ENCODE data around the gene TAS2R60. TPM values are rescaled to one million over a fixed set of nuclear protein-coding genes. Genes with fewer than 3 reads are reported as not detected.

The TAS2R60 gene
- total RNA-seq, 1 experiment from 2014 or later = 0.24 TPM

DNA sequence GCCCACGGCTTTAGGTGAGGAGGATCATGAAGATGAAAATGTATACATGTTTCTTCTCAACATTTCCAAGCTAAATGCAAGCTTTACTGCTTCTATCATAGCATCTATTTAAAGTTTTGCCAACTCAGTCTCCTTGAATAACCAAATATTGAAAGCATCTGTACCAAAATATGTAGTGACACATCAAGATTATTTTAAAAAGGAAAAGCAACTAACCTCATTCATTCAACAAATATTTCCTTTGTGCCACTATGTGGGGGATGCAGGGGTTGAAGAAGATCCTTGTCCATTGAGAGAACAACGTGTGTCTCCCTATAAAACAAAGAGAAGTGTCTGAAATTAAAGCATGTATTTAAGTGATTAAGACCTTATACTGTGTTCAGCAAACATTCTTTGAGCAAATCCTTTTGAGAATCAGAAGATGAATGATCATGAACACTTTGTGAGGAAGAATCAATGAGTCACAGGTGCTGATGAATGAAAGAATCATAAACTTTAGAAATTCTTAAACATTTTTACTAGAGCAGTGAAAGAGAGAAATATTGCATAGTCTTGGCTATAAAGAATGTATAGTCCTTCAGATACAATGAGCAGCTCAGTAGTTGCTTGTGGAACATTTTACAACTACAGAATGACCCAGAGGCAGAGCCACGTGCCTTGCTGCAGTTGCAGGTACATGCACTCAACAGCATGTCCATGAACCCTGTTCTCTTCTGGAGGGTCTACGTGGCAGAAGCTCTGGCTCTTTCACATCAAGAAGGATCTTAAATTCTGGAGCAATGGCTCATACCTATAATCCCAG, 13.9 kb downstream of the TAS2R60 start:
- ChIA-PET POLR2A (no interaction called here), CTCF (no interaction called here)
- Mint-ChIP-seq H3K27ac (no peak overlapping the region), H3K27me3 (ENCODE audit: low read depth) (no peaks in the 10 kb centered on the region; the same call in 1 of the 2 replicates), H3K4me3 (no peak overlapping the region), H3K4me1 (peaks cover 5% of the 10 kb centered on the region), H3K9me3 (peaks cover 20% of the 10 kb centered on the region), H3K36me3 (peaks cover 12% of the 10 kb centered on the region)
- TF ChIP-seq SMAD3 (CRISPR knock-in tag; IDR thresholded peaks at IDR 0.05; ENCODE audit: borderline replicate concordance) (no peak), GABPB1 (CRISPR knock-in tag; IDR thresholded peaks at IDR 0.05) (no peak), PRRX2 (CRISPR knock-in tag; IDR thresholded peaks at IDR 0.05) (no peak)
- DNase-seq (ENCODE audit: low spot score) (no peak), ATAC-seq (no peak)

DNA sequence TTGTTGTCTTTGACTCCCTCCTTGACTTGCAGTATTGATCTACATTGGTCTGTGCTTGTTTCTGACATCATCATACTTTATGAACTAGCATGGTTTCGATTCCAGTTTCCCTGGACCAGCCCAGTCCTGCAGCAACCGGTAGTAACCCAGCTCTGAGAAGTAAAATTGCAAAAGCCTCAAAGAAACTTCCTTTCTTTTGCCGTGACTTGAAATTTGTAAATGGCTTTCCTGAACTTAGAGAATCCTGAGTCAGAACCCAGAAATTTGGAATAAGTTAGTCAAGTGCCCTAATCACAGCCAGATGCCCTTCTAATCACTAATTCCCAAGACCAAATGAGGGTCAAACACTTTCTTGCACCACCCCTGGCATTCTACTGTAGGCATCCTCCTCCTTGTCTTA, 15.0 kb downstream of the TAS2R60 start:
- no peak overlapping the region for H3K4me3 Mint-ChIP-seq
- peaks cover 30% of the 10 kb centered on the region for H3K9me3 Mint-ChIP-seq
- H3K4me1 Mint-ChIP-seq = peaks cover 5% of the 10 kb centered on the region
- ATAC-seq = no peak
- peaks cover 19% of the 10 kb centered on the region for H3K36me3 Mint-ChIP-seq
- ChIA-PET CTCF (no interaction called here), POLR2A (no interaction called here)
- TF ChIP-seq ZNF121 (CRISPR knock-in tag; IDR thresholded peaks at IDR 0.05) (no peak), NFATC4 (CRISPR knock-in tag; IDR thresholded peaks at IDR 0.05) (no peak), TCF7 (CRISPR knock-in tag; IDR thresholded peaks at IDR 0.05; ENCODE audit: low read depth) (no peak), GRHL2 (CRISPR knock-in tag; IDR thresholded peaks at IDR 0.05; ENCODE audit: insufficient replicate concordance, severe bottlenecking) (no peak)
- TF ChIP-seq, protein P1, sequence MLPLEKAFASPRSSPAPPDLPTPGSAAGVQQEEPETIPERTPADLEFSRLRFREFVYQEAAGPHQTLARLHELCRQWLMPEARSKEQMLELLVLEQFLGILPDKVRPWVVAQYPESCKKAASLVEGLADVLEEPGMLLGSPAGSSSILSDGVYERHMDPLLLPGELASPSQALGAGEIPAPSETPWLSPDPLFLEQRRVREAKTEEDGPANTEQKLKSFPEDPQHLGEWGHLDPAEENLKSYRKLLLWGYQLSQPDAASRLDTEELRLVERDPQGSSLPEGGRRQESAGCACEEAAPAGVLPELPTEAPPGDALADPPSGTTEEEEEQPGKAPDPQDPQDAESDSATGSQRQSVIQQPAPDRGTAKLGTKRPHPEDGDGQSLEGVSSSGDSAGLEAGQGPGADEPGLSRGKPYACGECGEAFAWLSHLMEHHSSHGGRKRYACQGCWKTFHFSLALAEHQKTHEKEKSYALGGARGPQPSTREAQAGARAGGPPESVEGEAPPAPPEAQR (CRISPR knock-in tag; IDR thresholded peaks at IDR 0.05) = no peak
- TF ChIP-seq, protein P2, sequence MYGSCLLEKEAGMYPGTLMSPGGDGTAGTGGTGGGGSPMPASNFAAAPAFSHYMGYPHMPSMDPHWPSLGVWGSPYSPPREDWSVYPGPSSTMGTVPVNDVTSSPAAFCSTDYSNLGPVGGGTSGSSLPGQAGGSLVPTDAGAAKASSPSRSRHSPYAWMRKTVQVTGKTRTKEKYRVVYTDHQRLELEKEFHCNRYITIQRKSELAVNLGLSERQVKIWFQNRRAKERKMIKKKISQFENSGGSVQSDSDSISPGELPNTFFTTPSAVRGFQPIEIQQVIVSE (CRISPR knock-in tag; IDR thresholded peaks at IDR 0.05; ENCODE audit: borderline replicate concordance) = no peak
- H3K27me3 Mint-ChIP-seq (ENCODE audit: low read depth) = no peaks in the 10 kb centered on the region; the same call in 1 of the 2 replicates
- no peak for DNase-seq (ENCODE audit: low spot score)
- H3K27ac Mint-ChIP-seq = no peak overlapping the region

DNA sequence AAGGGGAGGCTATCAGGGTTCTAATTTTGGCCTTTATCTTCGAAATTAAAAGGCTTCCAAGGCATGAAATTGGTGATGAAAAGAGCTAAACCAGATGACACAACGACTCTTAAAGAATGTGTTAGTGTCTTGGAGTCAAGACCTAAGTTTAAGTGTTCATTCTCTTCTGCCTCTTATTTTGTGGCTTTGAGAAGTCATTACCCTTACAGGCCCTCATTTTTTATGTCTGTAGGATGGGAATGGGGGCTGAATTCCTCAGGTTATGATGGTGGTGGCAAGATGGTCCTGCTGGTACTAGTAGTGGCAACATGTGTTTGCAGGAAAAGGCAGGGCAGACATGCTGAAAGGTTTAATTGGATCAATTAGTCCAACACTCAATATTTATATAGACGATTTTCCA, 15.4 kb downstream of the TAS2R60 start:
- H3K36me3 Mint-ChIP-seq = peaks cover 19% of the 10 kb centered on the region
- peaks cover 34% of the 10 kb centered on the region for H3K9me3 Mint-ChIP-seq
- H3K4me1 Mint-ChIP-seq = peaks cover 5% of the 10 kb centered on the region
- DNase-seq (ENCODE audit: low spot score) (no peak), ATAC-seq (no peak)
- ChIA-PET CTCF (no interaction called here), POLR2A (no interaction called here)
- no peaks in the 10 kb centered on the region; the same call in 1 of the 2 replicates for H3K27me3 Mint-ChIP-seq (ENCODE audit: low read depth)
- H3K4me3 Mint-ChIP-seq = no peak overlapping the region
- H3K27ac Mint-ChIP-seq = no peak overlapping the region
- TF ChIP-seq ZNF423 (CRISPR knock-in tag; IDR thresholded peaks at IDR 0.05) (no peak), IRF2 (CRISPR knock-in tag; IDR thresholded peaks at IDR 0.05; ENCODE audit: borderline replicate concordance, low read depth) (no peak), ESRRA (CRISPR knock-in tag; IDR thresholded peaks at IDR 0.05; ENCODE audit: borderline replicate concordance) (no peak), CREM (CRISPR knock-in tag; IDR thresholded peaks at IDR 0.05) (no peak), ZNF121 (CRISPR knock-in tag; IDR thresholded peaks at IDR 0.05) (no peak), NFE2L1 (CRISPR knock-in tag; IDR thresholded peaks at IDR 0.05) (no peak)
- TF ChIP-seq, protein P3, sequence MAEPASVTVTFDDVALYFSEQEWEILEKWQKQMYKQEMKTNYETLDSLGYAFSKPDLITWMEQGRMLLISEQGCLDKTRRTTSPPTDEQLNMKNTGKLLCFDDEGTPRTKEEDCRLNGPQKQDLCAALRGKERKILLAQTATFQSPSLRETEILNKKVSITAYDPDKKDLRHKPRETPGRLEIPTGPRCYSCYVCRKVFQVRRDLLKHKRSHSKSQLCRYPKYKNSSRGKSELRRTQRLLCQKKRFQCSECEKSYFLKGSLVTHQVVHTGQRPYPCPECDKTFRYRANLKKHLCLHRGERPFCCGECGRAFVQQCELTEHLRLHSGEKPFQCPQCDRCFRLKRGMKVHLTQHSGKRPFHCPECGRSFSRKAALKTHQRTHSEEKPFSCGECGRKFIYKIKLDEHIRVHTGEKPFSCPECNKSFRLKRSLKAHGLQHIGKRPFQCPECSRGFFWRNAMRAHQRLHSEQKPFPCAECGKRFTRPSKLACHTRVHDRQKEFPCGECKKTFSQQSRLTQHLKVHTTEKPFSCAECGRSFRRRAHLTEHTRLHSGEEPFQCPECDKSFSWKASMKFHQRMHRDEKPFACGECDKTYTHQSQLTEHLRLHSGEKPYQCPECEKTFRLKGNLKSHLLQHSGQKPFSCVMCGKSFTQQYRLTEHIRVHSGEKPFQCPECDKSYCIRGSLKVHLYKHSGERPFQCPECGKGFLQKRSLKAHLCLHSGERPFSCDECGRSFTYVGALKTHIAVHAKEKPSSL (CRISPR knock-in tag; conservative IDR thresholded peaks at IDR 0.05) = no peak
- TF ChIP-seq, protein P4, sequence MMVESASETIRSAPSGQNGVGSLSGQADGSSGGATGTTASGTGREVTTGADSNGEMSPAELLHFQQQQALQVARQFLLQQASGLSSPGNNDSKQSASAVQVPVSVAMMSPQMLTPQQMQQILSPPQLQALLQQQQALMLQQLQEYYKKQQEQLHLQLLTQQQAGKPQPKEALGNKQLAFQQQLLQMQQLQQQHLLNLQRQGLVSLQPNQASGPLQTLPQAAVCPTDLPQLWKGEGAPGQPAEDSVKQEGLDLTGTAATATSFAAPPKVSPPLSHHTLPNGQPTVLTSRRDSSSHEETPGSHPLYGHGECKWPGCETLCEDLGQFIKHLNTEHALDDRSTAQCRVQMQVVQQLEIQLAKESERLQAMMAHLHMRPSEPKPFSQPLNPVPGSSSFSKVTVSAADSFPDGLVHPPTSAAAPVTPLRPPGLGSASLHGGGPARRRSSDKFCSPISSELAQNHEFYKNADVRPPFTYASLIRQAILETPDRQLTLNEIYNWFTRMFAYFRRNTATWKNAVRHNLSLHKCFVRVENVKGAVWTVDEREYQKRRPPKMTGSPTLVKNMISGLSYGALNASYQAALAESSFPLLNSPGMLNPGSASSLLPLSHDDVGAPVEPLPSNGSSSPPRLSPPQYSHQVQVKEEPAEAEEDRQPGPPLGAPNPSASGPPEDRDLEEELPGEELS (CRISPR knock-in tag; IDR thresholded peaks at IDR 0.05) = no peak
- TF ChIP-seq, protein P5, sequence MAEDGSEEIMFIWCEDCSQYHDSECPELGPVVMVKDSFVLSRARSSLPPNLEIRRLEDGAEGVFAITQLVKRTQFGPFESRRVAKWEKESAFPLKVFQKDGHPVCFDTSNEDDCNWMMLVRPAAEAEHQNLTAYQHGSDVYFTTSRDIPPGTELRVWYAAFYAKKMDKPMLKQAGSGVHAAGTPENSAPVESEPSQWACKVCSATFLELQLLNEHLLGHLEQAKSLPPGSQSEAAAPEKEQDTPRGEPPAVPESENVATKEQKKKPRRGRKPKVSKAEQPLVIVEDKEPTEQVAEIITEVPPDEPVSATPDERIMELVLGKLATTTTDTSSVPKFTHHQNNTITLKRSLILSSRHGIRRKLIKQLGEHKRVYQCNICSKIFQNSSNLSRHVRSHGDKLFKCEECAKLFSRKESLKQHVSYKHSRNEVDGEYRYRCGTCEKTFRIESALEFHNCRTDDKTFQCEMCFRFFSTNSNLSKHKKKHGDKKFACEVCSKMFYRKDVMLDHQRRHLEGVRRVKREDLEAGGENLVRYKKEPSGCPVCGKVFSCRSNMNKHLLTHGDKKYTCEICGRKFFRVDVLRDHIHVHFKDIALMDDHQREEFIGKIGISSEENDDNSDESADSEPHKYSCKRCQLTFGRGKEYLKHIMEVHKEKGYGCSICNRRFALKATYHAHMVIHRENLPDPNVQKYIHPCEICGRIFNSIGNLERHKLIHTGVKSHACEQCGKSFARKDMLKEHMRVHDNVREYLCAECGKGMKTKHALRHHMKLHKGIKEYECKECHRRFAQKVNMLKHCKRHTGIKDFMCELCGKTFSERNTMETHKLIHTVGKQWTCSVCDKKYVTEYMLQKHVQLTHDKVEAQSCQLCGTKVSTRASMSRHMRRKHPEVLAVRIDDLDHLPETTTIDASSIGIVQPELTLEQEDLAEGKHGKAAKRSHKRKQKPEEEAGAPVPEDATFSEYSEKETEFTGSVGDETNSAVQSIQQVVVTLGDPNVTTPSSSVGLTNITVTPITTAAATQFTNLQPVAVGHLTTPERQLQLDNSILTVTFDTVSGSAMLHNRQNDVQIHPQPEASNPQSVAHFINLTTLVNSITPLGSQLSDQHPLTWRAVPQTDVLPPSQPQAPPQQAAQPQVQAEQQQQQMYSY (CRISPR knock-in tag; IDR thresholded peaks at IDR 0.05) = no peak
- TF ChIP-seq, protein P6, sequence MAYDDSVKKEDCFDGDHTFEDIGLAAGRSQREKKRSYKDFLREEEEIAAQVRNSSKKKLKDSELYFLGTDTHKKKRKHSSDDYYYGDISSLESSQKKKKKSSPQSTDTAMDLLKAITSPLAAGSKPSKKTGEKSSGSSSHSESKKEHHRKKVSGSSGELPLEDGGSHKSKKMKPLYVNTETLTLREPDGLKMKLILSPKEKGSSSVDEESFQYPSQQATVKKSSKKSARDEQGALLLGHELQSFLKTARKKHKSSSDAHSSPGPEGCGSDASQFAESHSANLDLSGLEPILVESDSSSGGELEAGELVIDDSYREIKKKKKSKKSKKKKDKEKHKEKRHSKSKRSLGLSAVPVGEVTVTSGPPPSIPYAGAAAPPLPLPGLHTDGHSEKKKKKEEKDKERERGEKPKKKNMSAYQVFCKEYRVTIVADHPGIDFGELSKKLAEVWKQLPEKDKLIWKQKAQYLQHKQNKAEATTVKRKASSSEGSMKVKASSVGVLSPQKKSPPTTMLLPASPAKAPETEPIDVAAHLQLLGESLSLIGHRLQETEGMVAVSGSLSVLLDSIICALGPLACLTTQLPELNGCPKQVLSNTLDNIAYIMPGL (CRISPR knock-in tag; IDR thresholded peaks at IDR 0.05) = no peak
- TF ChIP-seq, protein P7, sequence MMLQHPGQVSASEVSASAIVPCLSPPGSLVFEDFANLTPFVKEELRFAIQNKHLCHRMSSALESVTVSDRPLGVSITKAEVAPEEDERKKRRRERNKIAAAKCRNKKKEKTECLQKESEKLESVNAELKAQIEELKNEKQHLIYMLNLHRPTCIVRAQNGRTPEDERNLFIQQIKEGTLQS (CRISPR knock-in tag; conservative IDR thresholded peaks at IDR 0.05) = no peak

Measured in WTC11 (cell line).